Trophoblast cell (in vitro differentiated cells and primary cell): Measurements from ENCODE around the gene ZNF93.

Experiments
- DNase-seq, 2 donors: peaks; one replicate each; pipeline ENCODE4 v3.0.0-alpha.2; 2016
- H2AFZ ChIP-seq: 2 replicates; pipeline ENCODE4 v1.6.1; 2013; ENCODE audit warnings: low read length, moderate library complexity, mild to moderate bottlenecking; ENCODE audit not compliant: insufficient read depth, poor library complexity
- H2AK5ac ChIP-seq: 2 replicates; pipeline ENCODE4 v1.6.1; 2013; ENCODE audit warnings: mild to moderate bottlenecking, low read length
- H2BK120ac ChIP-seq: 2 replicates; pipeline ENCODE4 v1.6.1; 2013; ENCODE audit warnings: low read length, mild to moderate bottlenecking, moderate library complexity; ENCODE audit not compliant: insufficient read depth, poor library complexity
- H2BK12ac ChIP-seq: 2 replicates; pipeline ENCODE4 v1.6.1; 2013; ENCODE audit warnings: mild to moderate bottlenecking, low read length, moderate library complexity
- H2BK5ac ChIP-seq: 2 replicates; pipeline ENCODE4 v1.6.1; 2013; ENCODE audit warnings: low read length, low read depth, moderate library complexity, mild to moderate bottlenecking; ENCODE audit not compliant: poor library complexity
- H3K14ac ChIP-seq: 2 replicates; pipeline ENCODE4 v1.6.1; 2013; ENCODE audit warnings: mild to moderate bottlenecking, low read length
- H3K18ac ChIP-seq: 2 replicates; pipeline ENCODE4 v1.6.1; 2013; ENCODE audit warnings: mild to moderate bottlenecking, low read length
- H3K23ac ChIP-seq: 2 replicates; pipeline ENCODE4 v1.6.1; 2013; ENCODE audit warnings: low read length
- H3K27ac ChIP-seq: 2 replicates; pipeline ENCODE4 v1.5.1; 2013; ENCODE audit warnings: low read depth, mild to moderate bottlenecking, inconsistent platforms, low read length, moderate library complexity
- H3K27me3 ChIP-seq: 2 replicates; pipeline ENCODE4 v1.6.1; 2013; ENCODE audit warnings: inconsistent platforms, mild to moderate bottlenecking, low read length, moderate library complexity; ENCODE audit not compliant: insufficient read depth
- H3K36me3 ChIP-seq, 2 experiments: 1 replicate in 1 of 2; 2 replicates in 1 of 2; pipeline ENCODE4 v1.6.1; 2013; ENCODE audit warnings: low read length in 2 of 2, mild to moderate bottlenecking in 2 of 2, moderate library complexity in 1 of 2; ENCODE audit not compliant: insufficient read depth in 2 of 2, control insufficient read depth in 1 of 2
- H3K4ac ChIP-seq: 2 replicates; pipeline ENCODE4 v1.6.1; 2013; ENCODE audit warnings: low read depth, mild to moderate bottlenecking, low read length, moderate library complexity
- H3K4me1 ChIP-seq, 2 experiments: 1 replicate in 1 of 2; 2 replicates in 1 of 2; pipeline ENCODE4 v1.6.1; 2013; ENCODE audit warnings: low read length in 2 of 2, mild to moderate bottlenecking in 2 of 2, moderate library complexity in 1 of 2; ENCODE audit not compliant: insufficient read depth in 2 of 2, control insufficient read depth in 1 of 2
- H3K4me2 ChIP-seq: 2 replicates; pipeline ENCODE4 v1.6.1; 2013; ENCODE audit warnings: inconsistent platforms, mild to moderate bottlenecking, low read length, moderate library complexity
- H3K4me3 ChIP-seq: 2 replicates; pipeline ENCODE4 v1.5.1; 2013; ENCODE audit warnings: mild to moderate bottlenecking, low read depth, low read length, inconsistent platforms
- H3K79me1 ChIP-seq: one replicate; pipeline ENCODE4 v1.6.1; 2013; ENCODE audit warnings: low read length
- H3K79me2 ChIP-seq: 2 replicates; pipeline ENCODE4 v1.6.1; 2013; ENCODE audit warnings: low read length, mild to moderate bottlenecking; ENCODE audit not compliant: control insufficient read depth, insufficient read depth, poor library complexity
- H3K9ac ChIP-seq: 2 replicates; pipeline ENCODE4 v1.6.1; 2013; ENCODE audit warnings: mild to moderate bottlenecking, low read length
- H3K9me3 ChIP-seq: 2 replicates; pipeline ENCODE4 v1.6.1; 2013; ENCODE audit warnings: low read depth, mild to moderate bottlenecking, control low read depth, inconsistent platforms, low read length; ENCODE audit not compliant: insufficient read depth
- H4K12ac ChIP-seq: 2 replicates; pipeline ENCODE4 v1.6.1; 2013; ENCODE audit warnings: low read depth, mild to moderate bottlenecking, low read length, moderate library complexity
- H4K8ac ChIP-seq: 2 replicates; pipeline ENCODE4 v1.6.1; 2013; ENCODE audit warnings: low read depth, mild to moderate bottlenecking, low read length, moderate library complexity
- H4K91ac ChIP-seq: one replicate; pipeline ENCODE4 v1.6.1; 2013; ENCODE audit warnings: low read depth, mild to moderate bottlenecking, low read length, moderate library complexity
- WGBS: extraction: QIAGEN DNeasy Blood & Tissue Kit; methylation state at CpG from one replicate; pipeline ENCODE4 v1.1.7; 2013; ENCODE audit warnings: missing lambda C conversion rate; ENCODE audit not compliant: insufficient read length, insufficient coverage; ENCODE audit errors: extremely low coverage; 5-methylcytosine and 5-hydroxymethylcytosine counted together

The ZNF93 gene

GRCh38 chr19:19938449-19938848, 37.7 kb downstream of the ZNF93 start:
- Histone ChIP-seq H3K79me1 (no peaks in the 10 kb centered on the region), H2BK120ac (no peak overlapping the region), H3K4ac (no peak overlapping the region), H3K9me3 (peaks cover 11% of the 10 kb centered on the region), H4K8ac (no peak overlapping the region), H2BK12ac (no peak overlapping the region), H2AK5ac (no peak overlapping the region), H3K14ac (no peak overlapping the region), H2BK5ac (no peak overlapping the region), H3K36me3 (peaks cover 5 to 11% of the 10 kb centered on the region in 2 experiments), H3K4me2 (no peak overlapping the region), H3K27ac (no peak overlapping the region), H3K27me3 (no peaks in the 10 kb centered on the region), H3K4me1 (no peaks in the 10 kb centered on the region), H3K18ac (no peak overlapping the region), H4K91ac (no peak overlapping the region), H3K9ac (no peak overlapping the region), H3K23ac (no peak overlapping the region), H3K4me3 (no peak overlapping the region), H2AFZ (no peak overlapping the region), H3K79me2 (no peaks in the 10 kb centered on the region), H4K12ac (no peak overlapping the region)
- no CpG with 5 or more reads among the region's 2 CpGs for WGBS
- DNase-seq, result no peak

- peaks cover 3% of the 10 kb centered on the region for H3K9me3 ChIP-seq
Observed at GRCh38 chr19:19943848-19944582, 43.3 kb downstream of the ZNF93 start.

GRCh38 chr19:19944583-19944880, 43.8 kb downstream of the ZNF93 start:
- Histone ChIP-seq H3K18ac (no peak overlapping the region), H2BK120ac (no peak overlapping the region), H3K4me2 (no peak overlapping the region), H3K79me1 (no peaks in the 10 kb centered on the region), H3K36me3 (no peaks in the 10 kb centered on the region), H3K4me1 (no peaks in the 10 kb centered on the region), H3K9ac (no peak overlapping the region), H4K91ac (no peak overlapping the region), H3K4me3 (no peak overlapping the region), H2AK5ac (no peak overlapping the region), H3K79me2 (no peaks in the 10 kb centered on the region), H3K9me3 (peaks cover 3% of the 10 kb centered on the region), H3K27me3 (no peaks in the 10 kb centered on the region), H3K14ac (no peak overlapping the region), H3K23ac (no peak overlapping the region), H2BK12ac (no peak overlapping the region), H2BK5ac (no peak overlapping the region), H4K8ac (no peak overlapping the region), H4K12ac (no peak overlapping the region), H3K4ac (no peak overlapping the region), H2AFZ (no peak overlapping the region), H3K27ac (no peak overlapping the region)
- no peak for DNase-seq
- no CpG with 5 or more reads among the region's 3 CpGs for WGBS

More at GRCh38 chr19:19943848-19944582, 43.3 kb downstream of the ZNF93 start:
- Histone ChIP-seq H2BK12ac (no peak overlapping the region), H2BK120ac (no peak overlapping the region), H3K18ac (no peak overlapping the region), H3K4ac (no peak overlapping the region), H4K12ac (no peak overlapping the region), H4K8ac (no peak overlapping the region), H3K14ac (no peak overlapping the region), H3K27ac (no peak overlapping the region), H4K91ac (no peak overlapping the region), H3K27me3 (no peaks in the 10 kb centered on the region), H2AK5ac (no peak overlapping the region), H2AFZ (no peak overlapping the region), H3K79me1 (no peaks in the 10 kb centered on the region), H3K4me2 (no peak overlapping the region), H2BK5ac (no peak overlapping the region), H3K79me2 (no peaks in the 10 kb centered on the region), H3K4me1 (no peaks in the 10 kb centered on the region), H3K36me3 (no peaks in the 10 kb centered on the region), H3K9ac (no peak overlapping the region), H3K4me3 (no peak overlapping the region), H3K23ac (no peak overlapping the region)
- peak; percentile 78 to 83 for DNase-seq
- WGBS, result no CpG with 5 or more reads among the region's 8 CpGs

DNA sequence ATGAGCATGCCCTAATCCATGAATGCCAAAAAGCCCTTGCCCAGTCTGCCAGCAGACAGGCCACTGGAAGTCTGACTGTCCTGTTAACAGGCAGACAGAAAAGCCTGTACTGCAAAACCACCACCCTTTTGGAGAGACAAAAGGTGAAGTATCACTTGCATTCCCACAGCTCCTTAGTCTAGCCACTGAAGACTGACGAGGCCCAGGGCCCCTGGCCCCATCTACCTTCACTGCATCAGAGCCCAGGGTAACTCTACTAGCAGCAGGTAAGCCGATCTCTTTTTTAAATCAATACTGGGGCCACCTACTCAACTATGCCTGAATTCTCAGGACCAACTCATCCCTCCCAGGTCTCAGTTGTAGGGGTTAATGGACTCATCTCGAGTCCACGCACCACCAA, 45.5 kb downstream of the ZNF93 start:
- H4K8ac ChIP-seq, result no peak overlapping the region
- H3K4me2 ChIP-seq, result no peak overlapping the region
- no peak overlapping the region for H4K12ac ChIP-seq
- no peak overlapping the region for H3K23ac ChIP-seq
- no peak overlapping the region for H3K18ac ChIP-seq
- no peak overlapping the region for H3K27ac ChIP-seq
- no peak overlapping the region for H2BK12ac ChIP-seq
- WGBS, result 100% methylated on average over 2 of the region's 4 CpGs
- DNase-seq, result no peak
- no peak overlapping the region for H3K9ac ChIP-seq
- no peaks in the 10 kb centered on the region for H3K79me1 ChIP-seq
- no peaks in the 10 kb centered on the region for H3K36me3 ChIP-seq
- H2AFZ ChIP-seq, result no peak overlapping the region
- no peak overlapping the region for H2BK120ac ChIP-seq
- no peak overlapping the region for H2AK5ac ChIP-seq
- H3K14ac ChIP-seq, result no peak overlapping the region
- no peak overlapping the region for H3K4ac ChIP-seq
- H3K4me3 ChIP-seq, result no peak overlapping the region
- H3K9me3 ChIP-seq, result peaks cover 8% of the 10 kb centered on the region
- no peaks in the 10 kb centered on the region for H3K4me1 ChIP-seq
- H3K79me2 ChIP-seq, result no peaks in the 10 kb centered on the region
- no peak overlapping the region for H4K91ac ChIP-seq
- H3K27me3 ChIP-seq, result no peaks in the 10 kb centered on the region
- H2BK5ac ChIP-seq, result no peak overlapping the region
